ENCODE data around the gene CCDC127. TPM values are rescaled to one million over a fixed set of nuclear protein-coding genes. Genes with fewer than 3 reads are reported as not detected.
"Not testable (repeated sequence)": the region's sequence is repeated elsewhere in the genome, so short reads cannot be mapped to it uniquely, and the experiment has no call there.

CCDC127 gene
- total RNA-seq, 1 experiment from 2014 or later = 5.4 TPM

GRCh38 chr5:166441-167372 lies 51.2 kb downstream of the CCDC127 start:
- Histone ChIP-seq H3K4me2 (ENCODE audit: low read length) (no peak overlapping the region), H4K20me1 (ENCODE audit: low read length) (no peaks in the 10 kb centered on the region), H2AFZ (ENCODE audit: low read length) (0 out of 2 replicates have a peak overlapping the region, but pooled peaks have one; percentile 13), H3K79me2 (ENCODE audit: low read length) (no peaks in the 10 kb centered on the region), H3K9me2 (replicated peaks; ENCODE audit: low read length) (no peaks in the 10 kb centered on the region), H3K27ac (ENCODE audit: low read length) (peak overlapping the region; percentile 95), H3K9me3 (ENCODE audit: low read length) (no peaks in the 10 kb centered on the region), H3K4me3 (ENCODE audit: low read length) (no peak overlapping the region), H3K27me3 (ENCODE audit: low read length) (no peaks in the 10 kb centered on the region), H3F3A (ENCODE audit: low read length, unreplicated experiment) (peaks cover 3% of the 10 kb centered on the region), H3K9ac (ENCODE audit: low read length) (peak overlapping the region; percentile 89; the same call in 1 of the 2 replicates), H3K4me1 (ENCODE audit: insufficient read depth, low read length) (peaks cover 24% of the 10 kb centered on the region), H3K36me3 (ENCODE audit: low read depth, low read length) (no peaks in the 10 kb centered on the region)
- ChIA-PET POLR2A (ENCODE audit: unreplicated experiment) (no interaction called here), CTCF (no interaction called here)
- ATAC-seq = no peak
- DNase-seq = no peak
- BruUV-seq (replicated peaks) = no TSS peak
- intact Hi-C loops (cut with micrococcal nuclease) = no loop called here
- no peak for TF ChIP-seq EZH2phosphoT487 (IDR thresholded peaks at IDR 0.05; ENCODE audit: borderline replicate concordance, low read length)

GRCh38 chr5:164783-165182 lies 53.2 kb downstream of the CCDC127 start:
- H3K27me3 ChIP-seq (ENCODE audit: low read length); POLR2A ChIA-PET (ENCODE audit: unreplicated experiment); H3K36me3 ChIP-seq (ENCODE audit: low read depth, low read length): not testable (repeated sequence)

GRCh38 chr5:164244-164643 lies 53.7 kb downstream of the CCDC127 start:
- Histone ChIP-seq H3K4me1 (ENCODE audit: insufficient read depth, low read length) (peaks cover 29% of the 10 kb centered on the region), H3K9me3 (ENCODE audit: low read length) (no peaks in the 10 kb centered on the region), H3K79me2 (ENCODE audit: low read length) (no peaks in the 10 kb centered on the region), H3K36me3 (ENCODE audit: low read depth, low read length) (no peaks in the 10 kb centered on the region), H3F3A (ENCODE audit: low read length, unreplicated experiment) (peaks cover 3% of the 10 kb centered on the region), H3K4me2 (ENCODE audit: low read length) (no peak overlapping the region), H3K9me2 (replicated peaks; ENCODE audit: low read length) (no peaks in the 10 kb centered on the region), H3K9ac (ENCODE audit: low read length) (no peak overlapping the region), H3K27ac (ENCODE audit: low read length) (no peak overlapping the region), H3K27me3 (ENCODE audit: low read length) (no peaks in the 10 kb centered on the region), H4K20me1 (ENCODE audit: low read length) (no peaks in the 10 kb centered on the region), H2AFZ (ENCODE audit: low read length) (no peak overlapping the region), H3K4me3 (ENCODE audit: low read length) (no peak overlapping the region)
- CTCF ChIA-PET = no interaction called here
- intact Hi-C loops (cut with micrococcal nuclease) = no loop called here
- DNase-seq (no peak), ATAC-seq (no peak)
- BruUV-seq (replicated peaks) = no TSS peak
- TF ChIP-seq EZH2 (IDR thresholded peaks at IDR 0.05; ENCODE audit: low read length, unreplicated experiment) (no peak), EZH2phosphoT487 (IDR thresholded peaks at IDR 0.05; ENCODE audit: borderline replicate concordance, low read length) (no peak), CTCF (conservative IDR thresholded peaks at IDR 0.05; ENCODE audit: low read depth, low read length) (no peak)
- POLR2A ChIA-PET (ENCODE audit: unreplicated experiment) = no interaction called here

More at GRCh38 chr5:164783-165182, 53.2 kb downstream of the CCDC127 start:
- H3K4me1 ChIP-seq (ENCODE audit: insufficient read depth, low read length) = peaks cover 29% of the 10 kb centered on the region
- intact Hi-C loops (cut with micrococcal nuclease); BruUV-seq (replicated peaks); H3F3A ChIP-seq (ENCODE audit: low read length, unreplicated experiment); H3K79me2 ChIP-seq (ENCODE audit: low read length); ATAC-seq; H3K9me2 ChIP-seq (replicated peaks; ENCODE audit: low read length); H3K9ac ChIP-seq (ENCODE audit: low read length); H3K27ac ChIP-seq (ENCODE audit: low read length); CTCF ChIA-PET; H4K20me1 ChIP-seq (ENCODE audit: low read length); H2AFZ ChIP-seq (ENCODE audit: low read length); DNase-seq; H3K4me2 ChIP-seq (ENCODE audit: low read length); H3K9me3 ChIP-seq (ENCODE audit: low read length); H3K4me3 ChIP-seq (ENCODE audit: low read length): not testable (repeated sequence)
